Anterior cingulate cortex (tissue), 58 donors: ENCODE data around the gene PHEX.
A peak's percentile ranks its signal among the peaks of the same experiment; 100 is the strongest.

ENCODE experiments used
- DNase-seq, 58 donors: peaks; one replicate each; lab custom pipeline; 2025; lab: John Stamatoyannopoulos, UW

PHEX gene

DNA sequence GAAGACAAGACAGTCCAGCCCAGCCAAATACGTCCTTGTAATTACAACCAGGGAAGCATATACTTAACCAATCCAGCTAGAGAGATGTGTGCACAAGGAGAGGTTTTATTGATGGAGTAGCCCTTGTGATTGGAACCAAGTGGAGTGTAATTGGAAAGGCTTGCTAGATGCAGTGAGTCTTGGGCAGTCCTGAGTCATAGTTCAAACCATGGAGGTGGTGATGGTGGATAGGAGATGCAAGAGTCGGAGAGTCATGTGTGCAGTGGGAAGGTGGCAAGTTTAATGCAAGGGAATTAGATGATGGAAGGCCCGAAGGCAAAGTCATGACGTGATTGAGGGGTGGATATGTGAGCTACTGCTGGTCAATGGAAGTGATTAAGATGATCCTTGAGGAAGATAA is 63.7 kb downstream of the PHEX start:
- no peak for DNase-seq

DNA sequence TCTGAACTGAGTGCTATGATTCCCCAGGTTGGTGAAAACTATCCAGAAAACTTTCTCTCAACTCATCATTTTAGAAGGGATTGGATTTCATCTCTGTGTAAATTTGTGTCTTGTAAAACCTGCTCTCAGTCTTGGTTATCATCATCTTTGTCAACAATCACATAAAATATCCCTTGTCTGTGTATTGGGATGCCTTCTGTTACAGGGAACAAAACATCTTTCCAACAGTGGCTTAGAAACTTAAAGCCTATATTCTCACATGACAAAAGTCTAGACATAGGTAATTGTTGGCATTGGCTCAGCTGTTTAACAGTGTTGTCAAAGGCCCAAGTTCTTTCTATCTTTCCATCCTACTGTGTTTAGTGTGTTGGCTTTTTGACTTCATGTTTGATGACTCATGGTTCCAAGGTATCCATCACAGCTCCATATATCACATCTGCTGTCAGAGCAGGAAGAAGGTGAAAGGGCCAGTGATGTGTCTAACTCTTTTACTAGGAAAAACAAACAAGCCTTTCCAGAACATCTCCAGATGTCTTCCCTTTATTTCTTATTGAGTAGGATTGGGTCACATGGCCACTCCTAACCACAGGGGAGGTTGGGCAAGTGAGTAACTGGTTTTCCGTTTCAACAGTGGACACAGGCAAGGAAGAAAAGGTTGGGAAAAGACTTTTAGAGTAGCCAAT is 65.0 kb downstream of the PHEX start:
- DNase-seq, result no peak

DNA sequence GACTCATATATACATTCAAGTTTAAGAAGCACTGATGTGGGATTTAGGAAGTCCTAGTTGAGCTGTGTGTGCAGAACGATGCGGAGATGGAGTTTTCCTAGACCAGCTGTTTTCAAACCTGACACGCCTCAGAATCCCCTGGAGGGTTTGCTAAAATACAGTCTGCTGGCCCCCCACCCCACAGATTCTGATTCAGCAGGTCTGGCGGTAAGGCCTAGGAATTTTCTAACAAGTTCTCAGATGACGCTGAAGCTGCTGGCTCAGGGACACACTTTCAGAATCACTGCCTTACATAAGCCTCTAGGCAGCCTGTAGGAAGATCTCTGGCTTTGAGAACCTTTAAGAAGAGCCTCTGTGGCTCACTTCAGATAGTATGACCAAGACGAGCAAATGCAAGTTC is 73.1 kb downstream of the PHEX start:
- DNase-seq, result no peak

DNA sequence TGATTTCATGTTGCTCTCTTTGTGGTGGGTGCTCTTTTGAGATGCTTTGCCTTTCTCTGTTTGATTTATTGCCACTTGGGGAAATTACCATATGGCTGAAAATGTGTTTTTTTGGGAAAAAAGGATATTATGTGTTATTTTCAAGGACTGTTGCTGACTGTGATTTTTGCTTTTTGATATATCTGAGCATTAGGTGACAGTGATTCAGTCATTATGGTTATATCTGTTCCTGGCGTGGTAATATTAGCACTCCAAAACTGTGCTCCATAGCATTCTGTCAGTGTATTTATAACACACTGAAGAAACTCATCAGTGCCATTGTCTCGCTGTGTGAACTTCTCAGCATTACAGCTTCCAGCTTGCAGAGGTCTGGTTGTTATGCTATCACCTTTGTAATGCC is 73.8 kb downstream of the PHEX start:
- no peak for DNase-seq

DNA sequence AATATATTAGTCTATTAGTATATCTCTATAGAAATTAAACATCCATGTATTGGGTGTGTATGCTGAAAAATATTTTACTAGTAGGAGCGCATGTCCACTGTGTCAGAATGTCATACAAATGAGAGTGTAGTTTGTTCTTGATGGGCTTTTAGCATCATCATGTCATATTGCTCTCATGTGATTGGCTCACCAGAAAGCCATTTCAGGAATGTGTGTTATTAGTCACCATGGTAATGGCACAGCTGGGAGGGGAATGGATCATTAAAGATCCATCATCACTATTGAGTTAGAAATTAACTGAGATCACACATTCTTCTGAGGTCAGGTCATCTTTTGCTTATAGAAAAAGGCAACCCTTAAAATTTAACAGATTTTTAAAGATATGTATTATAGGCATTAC is 77.3 kb downstream of the PHEX start:
- no peak for DNase-seq

DNA sequence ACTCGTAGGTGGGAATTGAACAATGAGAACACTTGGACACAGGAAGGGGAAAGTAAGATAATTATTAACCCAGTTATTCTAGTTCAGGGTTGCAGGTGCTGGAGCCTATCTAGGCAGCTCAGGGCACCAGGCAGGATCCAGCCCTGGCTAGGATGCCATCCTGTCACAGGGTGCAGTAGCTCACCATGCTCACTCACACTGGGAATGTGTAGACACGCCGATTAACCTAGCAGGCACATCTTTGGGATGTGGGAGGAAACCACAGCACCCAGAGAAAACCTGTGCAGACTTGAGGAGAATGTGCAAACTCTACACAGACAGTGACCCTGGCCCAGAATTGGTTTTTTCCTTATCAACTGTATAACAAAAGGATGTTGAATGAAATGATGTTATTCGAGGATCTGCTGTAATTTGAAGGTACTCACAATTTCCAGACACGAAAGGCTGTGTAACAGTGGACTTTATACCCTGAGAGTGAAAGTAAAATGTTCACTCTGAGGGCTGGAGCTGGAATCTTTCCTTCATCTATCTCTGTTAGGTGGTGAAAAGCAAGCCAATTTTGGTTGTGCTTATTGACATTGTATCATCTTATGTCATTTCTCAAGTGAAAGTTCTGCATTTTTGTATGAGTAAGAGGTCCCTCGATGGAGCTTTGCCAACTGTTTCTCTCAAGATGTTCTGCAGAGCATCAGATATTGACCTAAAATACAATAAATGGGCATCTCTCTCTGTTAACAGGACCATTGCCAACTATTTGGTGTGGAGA is 78.8 kb downstream of the PHEX start:
- no peak for DNase-seq

DNA sequence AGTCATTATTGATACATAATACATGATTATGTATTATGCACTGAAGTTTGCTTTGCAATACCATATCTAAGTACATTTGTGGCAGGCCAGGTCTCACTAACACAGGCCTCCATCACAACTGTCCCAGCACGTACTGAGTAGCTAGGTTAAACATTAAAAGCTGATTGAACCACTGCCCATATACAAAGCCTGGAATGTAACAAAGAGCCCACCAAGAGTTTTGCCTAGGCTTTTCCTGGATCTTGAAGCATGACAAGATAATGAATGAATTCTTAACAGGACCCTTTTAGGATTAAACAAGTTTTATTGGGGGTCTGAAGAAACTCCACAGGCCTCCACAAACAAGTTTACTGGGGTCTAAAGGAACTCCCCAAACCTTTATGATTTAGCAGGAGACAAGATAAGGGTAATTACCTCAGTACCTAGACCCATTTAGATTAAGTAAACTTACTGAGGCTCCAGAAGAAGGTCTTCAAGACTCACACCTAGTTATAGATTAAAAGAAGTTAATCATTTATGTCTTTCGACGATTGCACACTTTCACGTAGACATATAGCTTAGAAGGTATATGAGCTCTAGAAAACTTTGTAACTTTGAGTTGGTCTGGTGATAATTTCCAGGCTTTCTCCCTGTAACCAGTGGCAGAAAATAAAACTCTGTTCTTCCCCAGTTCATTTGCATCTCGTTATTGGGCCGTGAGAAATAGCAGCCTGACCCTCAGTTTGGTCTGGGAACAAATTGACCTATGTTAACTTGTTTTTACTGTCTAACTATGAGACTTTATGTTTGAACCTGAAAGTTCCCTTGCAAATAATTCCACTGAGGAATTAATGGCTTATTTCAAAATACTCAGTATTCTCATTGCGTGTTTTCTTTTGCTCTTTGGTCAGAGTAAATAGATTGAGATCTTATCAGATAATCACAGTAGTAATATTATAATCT is 84.8 kb downstream of the PHEX start:
- no peak for DNase-seq

DNA sequence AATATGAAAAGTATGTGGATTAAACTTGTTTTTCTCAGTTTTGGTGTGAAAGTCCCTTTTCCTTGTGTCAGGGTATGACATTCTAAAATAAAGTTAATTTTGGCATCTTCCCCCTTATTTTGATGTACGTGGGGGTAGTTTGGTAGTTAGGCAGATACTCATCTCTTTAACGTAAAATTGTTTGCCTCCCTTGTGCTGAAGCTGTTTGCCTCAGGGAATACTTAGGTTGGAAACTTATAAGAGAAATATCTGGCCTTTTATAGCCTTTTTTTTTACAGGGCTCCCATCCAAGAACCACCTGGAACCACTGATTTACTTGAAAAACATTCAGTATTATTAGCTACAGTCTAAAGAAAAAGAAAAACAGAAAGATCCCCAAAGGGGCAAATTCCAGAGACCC is 85.5 kb downstream of the PHEX start:
- DNase-seq, result no peak

DNA sequence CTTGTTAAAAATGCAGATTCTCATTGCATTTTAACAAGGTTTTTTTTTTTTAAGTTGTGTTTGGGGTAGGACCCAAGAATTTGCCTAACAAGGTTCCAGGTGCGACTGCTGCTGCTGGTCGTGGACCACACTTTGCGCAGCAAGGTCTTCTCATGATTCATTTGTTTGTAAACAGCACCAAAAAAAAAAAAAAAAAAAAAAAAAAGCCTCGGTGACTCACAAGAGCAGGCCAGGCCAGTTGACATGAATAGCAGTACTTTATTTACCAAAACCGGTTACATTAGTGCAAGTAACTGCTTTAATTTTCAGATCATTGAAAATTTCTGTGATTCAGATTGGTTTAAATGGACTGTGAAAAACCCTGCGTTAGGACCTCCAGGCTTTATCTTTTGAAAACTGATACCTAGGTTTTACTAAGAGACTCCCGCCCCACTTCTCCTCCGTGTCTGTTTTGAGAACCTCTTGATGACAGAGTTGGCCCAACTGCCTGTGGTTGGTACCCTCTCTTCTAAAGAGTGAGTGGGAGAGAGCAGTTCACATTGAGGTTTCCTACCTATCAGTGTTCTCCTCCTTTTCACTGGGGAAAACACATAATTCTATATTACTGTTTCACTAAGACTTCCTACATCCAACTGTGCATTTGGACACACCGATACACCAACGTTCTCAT is 86.2 kb downstream of the PHEX start:
- no peak for DNase-seq

DNA sequence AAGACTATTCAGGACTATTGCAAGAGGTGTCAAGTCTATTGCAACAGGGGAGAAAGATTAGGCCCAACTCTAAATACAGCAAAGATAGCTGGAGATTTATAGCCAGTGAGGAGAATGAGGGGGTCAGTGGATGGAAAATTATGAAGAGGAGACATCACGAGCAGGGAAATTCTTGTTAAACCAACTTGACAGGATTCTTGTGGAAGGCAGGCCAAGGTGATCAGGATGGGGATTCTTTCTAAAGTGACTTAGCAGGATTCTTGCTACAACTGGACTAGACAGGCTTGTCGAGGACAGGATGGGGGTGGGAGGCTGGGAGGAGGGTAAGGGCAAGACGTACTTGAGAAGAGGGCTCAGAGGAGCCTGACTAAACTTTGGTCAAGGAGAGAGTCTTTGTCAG is 89.0 kb downstream of the PHEX start:
- no peak for DNase-seq

DNA sequence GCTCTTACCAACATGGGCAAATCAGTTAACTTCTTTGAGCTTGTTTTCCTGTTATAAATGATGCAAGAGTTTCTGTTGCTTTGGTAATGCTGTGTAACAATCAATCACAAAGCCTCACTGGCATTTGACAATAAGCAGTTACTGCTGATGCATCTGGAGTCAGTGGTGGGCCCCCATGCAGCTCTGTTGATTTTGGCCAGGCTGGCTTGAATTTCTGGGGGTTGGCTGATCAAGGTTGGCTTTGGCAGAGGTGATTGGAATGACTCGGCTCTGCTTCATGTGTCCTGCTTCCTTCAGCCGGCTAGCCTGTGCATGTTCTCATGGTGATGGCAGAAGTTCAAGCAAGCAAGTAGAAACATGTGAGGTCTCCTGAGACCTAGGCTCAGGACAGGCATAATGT is 90.4 kb downstream of the PHEX start:
- DNase-seq, result no peak

DNA sequence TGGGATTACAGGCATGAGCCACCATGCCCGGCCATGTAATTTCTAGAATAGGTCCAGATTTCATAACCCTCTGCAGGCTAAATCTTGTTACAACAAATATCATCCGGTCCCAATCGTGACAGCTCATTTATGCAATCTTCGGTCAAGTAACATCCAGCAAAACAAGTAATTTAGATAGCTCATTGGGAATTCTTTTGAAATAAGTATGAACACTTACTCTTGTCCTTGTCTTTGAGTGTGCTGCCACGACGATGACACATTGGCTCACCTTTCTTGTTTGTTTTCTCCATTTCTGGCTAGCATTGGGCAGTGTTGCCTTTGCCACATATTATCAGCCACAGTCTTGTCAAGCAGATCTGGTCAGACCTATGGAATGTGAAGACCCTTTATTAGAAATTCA is 92.0 kb downstream of the PHEX start:
- DNase-seq, result no peak

DNA sequence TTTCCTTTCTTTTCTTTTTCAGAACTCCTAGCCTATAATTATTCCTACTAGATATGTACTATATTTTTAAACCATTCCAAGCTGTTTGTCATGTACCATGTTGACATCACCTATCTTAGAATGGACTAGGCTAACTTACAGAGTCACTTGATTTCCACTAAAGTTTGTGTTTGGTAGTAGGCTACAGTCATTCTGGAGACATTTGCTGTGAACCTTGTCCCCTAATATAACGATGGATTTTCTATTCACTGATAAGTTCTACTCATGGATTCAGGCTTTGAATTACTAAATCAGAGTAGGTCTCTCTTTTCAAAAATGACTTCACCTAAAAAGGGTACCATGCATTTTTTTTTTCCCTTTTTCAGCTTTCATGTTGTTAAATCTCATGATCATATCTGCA is 93.4 kb downstream of the PHEX start:
- no peak for DNase-seq

DNA sequence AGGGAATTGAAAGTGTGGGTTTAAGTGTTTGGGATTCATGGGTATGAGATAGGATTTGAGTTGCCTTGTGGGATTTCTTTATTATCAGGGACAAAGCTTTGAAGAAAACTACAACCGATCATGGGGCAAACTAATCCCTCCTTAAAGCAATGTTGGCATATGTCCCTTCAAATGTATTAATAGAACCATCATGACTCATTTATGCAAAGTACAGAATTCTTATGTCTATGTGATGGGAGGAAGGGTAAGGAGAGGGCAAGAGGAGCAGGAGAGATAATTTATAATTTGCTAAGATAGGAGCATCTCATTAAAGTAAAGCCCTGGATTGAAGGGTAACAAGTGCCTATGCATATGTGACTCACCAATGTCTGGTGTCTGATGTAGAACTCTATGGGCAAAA is 94.2 kb downstream of the PHEX start:
- DNase-seq, result no peak

DNA sequence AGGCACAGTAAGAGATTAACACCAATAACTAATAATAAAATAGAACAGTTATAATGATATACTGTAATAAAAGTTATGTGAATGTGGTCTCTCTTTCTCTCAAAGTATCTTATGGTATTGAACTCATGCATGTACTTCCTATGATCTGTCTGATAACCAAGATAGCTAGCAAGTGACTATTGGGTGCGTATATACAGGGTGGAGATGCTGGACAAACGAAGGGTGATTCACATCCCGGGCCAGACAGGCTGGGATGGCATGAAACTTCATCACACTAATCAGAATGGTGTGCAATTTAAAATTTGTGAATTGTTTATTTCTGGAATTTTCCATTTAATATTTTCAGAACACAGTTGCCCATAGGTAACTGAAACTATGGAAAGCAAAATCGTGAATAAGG is 96.8 kb downstream of the PHEX start:
- no peak for DNase-seq

DNA sequence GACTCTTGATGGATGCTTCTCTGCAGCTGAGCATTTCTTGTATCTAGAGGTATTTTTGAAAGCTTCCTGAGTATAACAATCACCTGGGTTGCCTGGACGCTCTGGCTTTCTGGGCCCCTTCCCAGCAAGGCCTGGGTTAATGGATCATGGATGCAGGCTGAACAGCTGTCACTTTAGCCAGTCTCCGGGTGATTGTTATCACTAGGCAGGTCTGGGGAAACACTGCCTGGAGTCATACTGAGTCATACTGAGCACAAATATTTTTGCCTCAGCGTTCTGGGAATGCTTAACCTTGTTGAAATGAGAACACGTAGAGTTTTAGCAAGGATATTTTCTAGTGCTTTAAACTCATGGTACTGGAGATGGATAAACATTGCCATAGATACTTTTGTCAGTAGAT is 102.6 kb downstream of the PHEX start:
- no peak for DNase-seq

DNA sequence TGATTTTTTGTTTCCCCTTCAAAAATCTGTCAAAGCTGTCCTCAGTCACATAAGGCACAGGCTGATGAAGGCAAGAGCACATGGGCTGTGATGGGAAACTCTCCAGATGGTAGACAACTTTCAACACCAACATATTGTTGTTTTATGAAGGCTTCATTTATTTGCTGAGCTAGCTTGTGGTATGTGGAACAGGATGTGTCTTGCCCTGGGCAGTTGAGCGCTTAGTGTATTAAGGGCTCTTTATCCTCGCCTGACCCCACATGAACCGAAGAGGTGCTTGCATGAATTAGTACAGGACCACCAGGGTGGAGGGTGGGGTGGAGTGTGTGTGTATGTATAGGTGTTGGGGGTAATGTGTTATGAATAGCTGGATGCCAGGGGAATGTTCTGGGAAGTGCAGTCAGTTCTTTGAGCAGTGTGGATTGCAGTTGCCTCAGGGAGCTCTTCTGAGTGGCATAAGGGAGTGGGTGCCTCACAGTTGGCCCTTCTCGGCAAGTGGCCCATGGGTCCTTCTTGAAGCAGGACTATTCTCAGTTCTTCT is 103.1 kb downstream of the PHEX start:
- DNase-seq, result peak in 16 of 58 donors; percentile 0 to 31 (median 1)

DNA sequence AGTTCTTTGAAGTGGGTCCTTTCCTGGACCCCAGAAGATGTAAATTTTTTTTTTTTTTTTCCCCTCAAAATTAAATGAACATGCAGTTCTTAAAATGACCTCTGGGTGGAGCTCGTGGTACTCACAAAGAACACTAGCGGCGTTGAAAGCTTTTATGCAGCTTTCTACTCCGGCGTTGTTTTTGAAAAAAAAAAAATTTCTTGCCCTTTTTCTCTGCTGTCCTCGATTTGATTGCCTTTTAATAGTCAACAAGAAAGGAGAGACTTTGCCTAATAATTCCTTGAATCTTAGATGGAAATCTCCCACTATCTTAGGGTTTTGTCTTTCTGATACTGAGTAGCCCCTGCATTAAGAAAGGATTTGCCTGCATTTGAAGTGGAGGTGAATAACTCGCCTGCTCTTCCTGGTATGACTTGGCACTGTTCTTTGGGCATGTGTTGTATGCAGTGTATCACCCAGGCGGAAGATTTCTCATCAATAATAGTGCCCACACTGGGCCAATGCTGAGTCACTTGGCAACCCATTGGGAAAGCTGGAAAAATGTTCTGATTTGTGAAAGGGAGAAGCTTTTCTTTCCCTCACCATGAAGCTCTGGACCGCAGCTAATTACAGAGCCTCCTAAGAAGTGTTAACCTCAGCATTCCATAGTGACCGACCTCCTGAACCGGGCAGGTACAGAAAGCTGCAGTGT is 104.0 kb downstream of the PHEX start:
- peak in 23 of 58 donors; percentile 0 to 42 (median 6) for DNase-seq

DNA sequence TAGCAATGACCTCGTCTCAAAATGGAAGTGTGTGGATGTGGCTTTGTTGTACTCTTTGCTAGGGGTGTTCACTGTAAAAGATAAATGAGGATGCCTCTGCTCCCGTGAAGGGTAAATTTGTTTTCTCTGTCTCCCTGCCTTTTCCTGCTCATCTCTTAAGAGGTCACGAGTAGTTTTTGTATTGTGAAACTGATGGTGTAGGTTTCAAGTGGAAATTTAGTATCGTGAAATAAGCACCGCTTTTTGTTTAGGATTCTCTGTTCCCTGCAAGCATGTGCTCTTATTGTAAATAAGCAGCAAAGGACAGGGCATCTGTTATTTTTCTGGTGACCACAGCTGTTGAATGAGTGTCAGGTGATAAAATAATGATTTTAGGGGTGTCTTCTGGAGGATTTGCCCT is 104.6 kb downstream of the PHEX start:
- no peak for DNase-seq

DNA sequence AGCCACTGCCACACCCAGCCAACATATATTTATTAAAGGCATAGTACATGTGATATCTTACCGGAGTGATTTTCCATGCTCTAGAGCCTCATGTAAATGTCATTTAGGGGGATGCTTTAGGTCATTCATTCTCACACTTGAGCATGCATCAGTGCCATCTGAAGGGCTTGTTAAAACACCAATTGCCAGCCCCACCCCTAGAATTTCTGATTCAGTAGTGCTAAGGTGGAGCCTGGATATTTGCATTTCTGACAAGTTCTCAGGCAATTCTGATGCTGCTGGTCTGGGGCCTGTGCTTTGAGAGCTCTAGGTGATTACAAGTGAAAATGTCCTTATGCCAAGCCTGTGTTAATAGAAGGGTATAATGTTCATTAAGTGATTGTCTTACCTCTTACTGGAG is 107.7 kb downstream of the PHEX start:
- no peak for DNase-seq
